Uterus (tissue), 2 donors: Measurements from ENCODE around the gene OSBPL7.

Experiments used
- POLR2A ChIP-seq, 2 donors: fragments of 450-650 bp; IDR thresholded peaks; one replicate each; pipeline ENCODE4 v1.6.1; 2016; ENCODE audit warnings: antibody characterized with exemption in 2 of 2, mild to moderate bottlenecking in 1 of 2, moderate library complexity in 1 of 2
- TF ChIP-seq, protein P1 (sequence below), 4 experiments: fragments of 200-600 bp in 2 of 4; fragments of 450-650 bp in 2 of 4; sonication (generic) in 2 of 4; IDR thresholded peaks; one replicate each; pipeline ENCODE4 v1.5.1; 2016 to 2019; ENCODE audit warnings: antibody characterized with exemption in 4 of 4, mild to moderate bottlenecking in 2 of 4, moderate library complexity in 1 of 4

- TF ChIP-seq, protein P1, sequence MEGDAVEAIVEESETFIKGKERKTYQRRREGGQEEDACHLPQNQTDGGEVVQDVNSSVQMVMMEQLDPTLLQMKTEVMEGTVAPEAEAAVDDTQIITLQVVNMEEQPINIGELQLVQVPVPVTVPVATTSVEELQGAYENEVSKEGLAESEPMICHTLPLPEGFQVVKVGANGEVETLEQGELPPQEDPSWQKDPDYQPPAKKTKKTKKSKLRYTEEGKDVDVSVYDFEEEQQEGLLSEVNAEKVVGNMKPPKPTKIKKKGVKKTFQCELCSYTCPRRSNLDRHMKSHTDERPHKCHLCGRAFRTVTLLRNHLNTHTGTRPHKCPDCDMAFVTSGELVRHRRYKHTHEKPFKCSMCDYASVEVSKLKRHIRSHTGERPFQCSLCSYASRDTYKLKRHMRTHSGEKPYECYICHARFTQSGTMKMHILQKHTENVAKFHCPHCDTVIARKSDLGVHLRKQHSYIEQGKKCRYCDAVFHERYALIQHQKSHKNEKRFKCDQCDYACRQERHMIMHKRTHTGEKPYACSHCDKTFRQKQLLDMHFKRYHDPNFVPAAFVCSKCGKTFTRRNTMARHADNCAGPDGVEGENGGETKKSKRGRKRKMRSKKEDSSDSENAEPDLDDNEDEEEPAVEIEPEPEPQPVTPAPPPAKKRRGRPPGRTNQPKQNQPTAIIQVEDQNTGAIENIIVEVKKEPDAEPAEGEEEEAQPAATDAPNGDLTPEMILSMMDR (IDR thresholded peaks at IDR 0.05), result no peak
- TF ChIP-seq POLR2A (IDR thresholded peaks at IDR 0.05), result no peak
Observed at GRCh38 chr17:47830396-47831002, 8.9 kb upstream of the OSBPL7 start.
